GM13977 (cell line): ENCODE results near the gene ITGA5.

Source experiments
- DNase-seq: peaks from one replicate; pipeline ENCODE4 v3.0.0; 2012; ENCODE audit warnings: low spot score
- CTCF ChIP-seq: IDR thresholded peaks from 2 replicates; pipeline ENCODE4 v1.5.1; 2012; ENCODE audit warnings: mild to moderate bottlenecking, control low read depth; ENCODE audit not compliant: insufficient read depth; ENCODE audit errors: extremely low read depth, missing control alignments
- in situ Hi-C: fragments of 300-500 bp; cut with MboI; formaldehyde crosslinking; loops from one replicate; pipeline ENCODE4 v1.12.0; 2022; ENCODE audit warnings: low sequenced_read_pairs, low pct_unique_long_range_greater_than_20kb, mixed read lengths, inconsistent platforms; ENCODE audit not compliant: unreplicated experiment

The ITGA5 gene

GRCh38 chr12:54442961-54443360 lies 23.9 kb upstream of the ITGA5 start:
- in situ Hi-C loops, result loop anchor here (5.0 kb wide), 1 partner anchor 46 kb away; no protein-coding TSS in a partner anchor
- no peak for DNase-seq
- TF ChIP-seq CTCF, result no peak

GRCh38 chr12:54442099-54442498 lies 23.0 kb upstream of the ITGA5 start:
- DNase-seq, result no peak
- in situ Hi-C loops, result loop anchor here (5.0 kb wide), 1 partner anchor 45 kb away; no protein-coding TSS in a partner anchor
- no peak for TF ChIP-seq CTCF

- in situ Hi-C loops, result loop anchor here (5.0 kb wide), 1 partner anchor 42 kb away; no protein-coding TSS in a partner anchor
- peak; percentile 69 for TF ChIP-seq CTCF
- peak; percentile 67 for DNase-seq
These were observed 20.6 kb upstream of the ITGA5 start for GRCh38 chr12:54439521-54440255.

- DNase-seq, result no peak
- no peak for TF ChIP-seq CTCF
- in situ Hi-C loops, result no loop called here
These were observed 20.0 kb upstream of the ITGA5 start for GRCh38 chr12:54439096-54439495.

- DNase-seq, result no peak
- no peak for TF ChIP-seq CTCF
- in situ Hi-C loops, result no loop called here
These were observed 19.5 kb upstream of the ITGA5 start for GRCh38 chr12:54438517-54438916.

- in situ Hi-C loops, result no loop called here
- TF ChIP-seq CTCF, result no peak
- no peak for DNase-seq
These were observed 18.6 kb upstream of the ITGA5 start for GRCh38 chr12:54437697-54438096.
